Fibroblast of upper back skin (primary cell): Measurements from ENCODE around the gene SGCA.
A peak's percentile ranks its signal among the peaks of the same experiment; 100 is the strongest.

Source experiments
- DNase-seq: peaks from one replicate; pipeline ENCODE4 v3.0.0-alpha.2; 2013

Gene SGCA

GRCh38 chr17:50184064-50184463 lies 18.3 kb downstream of the SGCA start:
- peak; percentile 69 for DNase-seq

DNA sequence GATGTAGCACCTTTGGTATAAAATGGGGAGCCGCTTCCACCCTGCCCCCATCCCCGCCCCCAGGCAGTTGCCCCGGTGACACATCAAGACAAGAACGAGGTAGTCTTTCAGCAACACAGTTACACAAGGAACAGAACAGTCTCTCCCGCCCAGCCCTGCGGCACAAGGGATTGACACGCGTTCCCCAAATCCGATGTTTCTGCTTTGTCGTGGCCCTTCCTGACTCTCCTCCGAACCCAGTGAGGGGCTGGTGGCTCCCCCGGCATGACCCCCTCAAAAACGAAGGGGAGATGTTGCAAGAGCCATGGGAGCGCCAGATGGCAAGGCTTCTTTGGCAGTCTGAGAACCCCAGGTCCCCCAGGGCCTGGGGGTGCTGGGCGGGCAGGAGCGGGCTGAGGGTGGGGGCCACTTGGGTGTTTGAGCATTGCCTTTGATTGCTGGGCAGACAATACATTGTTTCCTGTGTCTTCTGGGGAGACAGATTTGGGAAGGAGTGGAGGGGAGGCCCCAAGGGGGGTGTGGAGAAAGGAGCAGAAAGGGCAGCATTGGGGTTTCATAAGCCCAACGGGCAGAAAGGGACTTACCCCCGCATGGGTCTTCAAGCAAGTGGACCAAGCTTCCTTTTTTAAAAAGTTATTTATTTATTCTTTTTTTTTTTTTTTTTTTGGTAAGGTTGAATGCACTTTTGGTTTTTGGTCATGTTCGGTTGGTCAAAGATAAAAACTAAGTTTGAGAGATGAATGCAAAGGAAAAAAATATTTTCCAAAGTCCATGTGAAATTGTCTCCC lies 19.0 kb downstream of the SGCA start:
- peak; percentile 81 for DNase-seq

DNA sequence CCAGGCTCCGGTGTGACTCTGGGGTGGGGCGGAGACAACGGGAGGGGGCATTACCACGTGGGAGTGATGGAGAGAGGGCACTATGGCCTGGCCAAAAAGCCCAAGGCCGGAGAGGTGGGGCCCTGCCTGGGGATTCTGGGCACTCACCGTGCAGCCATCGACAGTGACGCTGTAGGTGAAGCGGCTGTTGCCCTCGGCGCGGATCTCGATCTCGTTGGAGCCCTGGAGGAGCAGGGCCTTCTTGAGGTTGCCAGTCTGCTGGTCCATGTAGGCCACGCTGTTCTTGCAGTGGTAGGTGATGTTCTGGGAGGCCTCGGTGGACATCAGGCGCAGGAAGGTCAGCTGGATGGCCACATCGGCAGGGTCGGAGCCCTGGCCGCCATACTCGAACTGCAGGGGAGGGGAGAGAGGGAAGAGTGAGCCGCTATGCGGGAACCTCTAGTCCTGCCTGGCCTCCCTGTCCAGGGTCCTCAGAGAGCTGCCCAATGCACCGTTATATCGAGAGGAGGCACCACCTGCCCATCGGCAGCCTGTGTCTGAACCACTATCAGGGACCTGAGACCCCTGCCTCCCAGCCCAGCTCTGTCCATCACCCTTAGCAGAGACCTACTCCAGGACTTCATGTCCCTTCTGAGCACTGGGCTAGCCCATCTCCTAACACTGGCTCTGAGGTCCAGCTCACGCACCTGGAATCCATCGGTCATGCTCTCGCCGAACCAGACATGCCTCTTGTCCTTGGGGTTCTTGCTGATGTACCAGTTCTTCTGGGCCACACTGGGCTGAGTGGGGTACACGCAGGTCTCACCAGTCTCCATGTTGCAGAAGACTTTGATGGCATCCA lies 20.0 kb downstream of the SGCA start:
- DNase-seq: peak; percentile 58

GRCh38 chr17:50186661-50187393 lies 21.0 kb downstream of the SGCA start:
- DNase-seq: peak; percentile 87

- no peak for DNase-seq
Observed at GRCh38 chr17:50187394-50187725, 21.6 kb downstream of the SGCA start.

- DNase-seq: peak; percentile 87
Observed at GRCh38 chr17:50187751-50188530, 22.1 kb downstream of the SGCA start.

DNA sequence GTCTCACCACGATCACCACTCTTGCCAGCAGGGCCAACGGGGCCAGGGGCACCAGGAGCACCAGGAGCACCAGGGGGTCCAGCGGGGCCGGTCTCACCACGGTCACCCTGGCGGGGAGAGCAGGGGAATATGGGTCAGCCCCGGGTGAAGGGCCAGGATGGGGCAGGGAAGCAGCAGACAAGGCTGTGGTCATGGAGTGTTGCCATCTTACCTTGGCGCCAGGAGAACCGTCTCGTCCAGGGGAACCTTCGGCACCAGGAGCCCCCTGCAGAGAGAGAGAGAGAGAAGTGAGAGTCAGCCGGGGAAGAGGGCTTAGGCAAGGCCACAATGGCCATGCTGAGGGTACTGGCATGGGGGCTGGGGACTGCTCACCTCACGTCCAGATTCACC lies 22.7 kb downstream of the SGCA start:
- no peak for DNase-seq

- peak; percentile 80 for DNase-seq
Observed at GRCh38 chr17:50188921-50189549, 23.2 kb downstream of the SGCA start.

DNA sequence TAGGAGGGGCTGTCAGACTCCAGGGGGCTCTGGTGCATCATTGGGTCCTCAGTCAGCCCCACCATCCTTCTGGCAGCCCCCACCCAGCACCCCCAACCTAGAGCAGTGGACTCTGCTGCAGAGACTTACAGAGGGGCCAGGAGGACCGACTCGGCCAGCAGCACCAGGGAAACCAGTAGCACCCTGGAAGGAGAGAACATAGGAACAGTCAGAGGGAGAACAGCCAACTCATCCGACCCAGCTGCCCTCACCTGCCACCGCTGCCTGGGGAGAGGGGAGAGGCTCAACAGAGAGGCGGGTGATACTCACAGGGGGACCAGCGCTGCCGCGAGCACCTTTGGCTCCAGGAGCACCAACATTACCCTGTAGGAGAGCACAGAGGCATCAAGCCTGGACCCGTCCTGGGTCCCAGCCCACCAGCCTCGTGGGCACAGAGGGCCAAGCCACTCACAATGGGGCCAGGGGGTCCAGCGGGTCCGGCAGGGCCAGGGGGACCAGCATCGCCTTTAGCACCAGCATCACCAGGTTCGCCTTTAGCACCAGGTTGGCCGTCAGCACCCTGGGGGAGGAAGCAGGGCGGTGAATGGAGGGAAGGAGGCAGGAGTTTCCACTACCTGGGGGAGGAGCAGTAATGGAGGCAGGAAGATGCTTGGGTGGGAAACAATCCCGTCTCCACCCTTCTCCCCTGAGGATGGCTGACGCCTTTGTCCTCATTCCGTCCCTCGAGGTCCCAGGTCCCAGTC lies 23.9 kb downstream of the SGCA start:
- DNase-seq: peak; percentile 77

DNA sequence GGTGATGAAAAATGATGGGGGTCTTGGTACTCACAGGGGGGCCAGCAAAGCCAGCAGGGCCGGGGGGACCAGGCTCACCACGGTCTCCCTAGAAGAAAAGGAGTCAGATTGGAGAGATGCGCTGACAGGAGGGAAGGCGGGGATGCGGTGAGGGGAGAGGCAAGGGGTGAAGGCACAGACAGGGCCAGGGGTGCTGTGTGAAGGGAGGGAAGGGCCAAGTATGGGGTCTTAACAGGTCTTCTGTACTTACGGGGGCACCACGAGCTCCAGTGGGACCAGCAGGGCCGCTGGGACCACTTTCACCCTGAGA lies 24.4 kb downstream of the SGCA start:
- DNase-seq: peak; percentile 74

DNA sequence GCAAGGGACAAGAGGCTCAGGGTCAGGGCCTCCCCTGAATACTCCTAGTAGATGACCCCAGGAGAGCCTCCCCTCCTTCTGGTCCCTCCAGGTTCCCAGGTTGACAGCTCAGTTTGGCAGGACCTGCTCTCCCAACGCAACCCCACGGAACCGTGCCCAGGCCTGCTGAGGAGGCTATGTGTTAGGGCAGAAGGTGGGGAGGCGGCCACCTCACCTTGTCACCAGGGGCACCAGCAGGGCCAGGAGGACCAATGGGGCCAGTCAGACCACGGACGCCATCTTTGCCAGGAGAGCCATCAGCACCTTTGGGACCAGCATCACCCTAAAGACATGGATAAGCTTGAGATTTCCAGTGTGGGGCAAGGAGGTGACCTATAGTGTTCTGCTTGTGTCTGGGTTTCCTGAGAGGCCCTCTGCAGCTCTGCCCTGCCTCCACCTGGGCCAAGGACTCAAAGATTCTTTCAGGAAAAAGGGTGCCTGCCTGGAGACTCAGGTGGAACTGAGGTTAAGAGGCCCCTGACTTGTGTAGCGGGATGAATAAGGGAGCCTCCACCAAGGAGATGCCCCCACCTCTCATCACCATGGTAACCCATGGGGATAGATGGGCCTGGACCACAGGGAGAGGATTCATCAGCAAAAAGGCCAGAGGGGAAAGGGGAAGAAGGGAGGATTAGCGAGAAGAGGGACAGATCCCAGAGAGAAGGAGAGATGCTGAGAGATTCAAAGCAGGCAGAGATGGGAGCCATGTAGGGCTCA lies 25.0 kb downstream of the SGCA start:
- DNase-seq: peak; percentile 81

DNA sequence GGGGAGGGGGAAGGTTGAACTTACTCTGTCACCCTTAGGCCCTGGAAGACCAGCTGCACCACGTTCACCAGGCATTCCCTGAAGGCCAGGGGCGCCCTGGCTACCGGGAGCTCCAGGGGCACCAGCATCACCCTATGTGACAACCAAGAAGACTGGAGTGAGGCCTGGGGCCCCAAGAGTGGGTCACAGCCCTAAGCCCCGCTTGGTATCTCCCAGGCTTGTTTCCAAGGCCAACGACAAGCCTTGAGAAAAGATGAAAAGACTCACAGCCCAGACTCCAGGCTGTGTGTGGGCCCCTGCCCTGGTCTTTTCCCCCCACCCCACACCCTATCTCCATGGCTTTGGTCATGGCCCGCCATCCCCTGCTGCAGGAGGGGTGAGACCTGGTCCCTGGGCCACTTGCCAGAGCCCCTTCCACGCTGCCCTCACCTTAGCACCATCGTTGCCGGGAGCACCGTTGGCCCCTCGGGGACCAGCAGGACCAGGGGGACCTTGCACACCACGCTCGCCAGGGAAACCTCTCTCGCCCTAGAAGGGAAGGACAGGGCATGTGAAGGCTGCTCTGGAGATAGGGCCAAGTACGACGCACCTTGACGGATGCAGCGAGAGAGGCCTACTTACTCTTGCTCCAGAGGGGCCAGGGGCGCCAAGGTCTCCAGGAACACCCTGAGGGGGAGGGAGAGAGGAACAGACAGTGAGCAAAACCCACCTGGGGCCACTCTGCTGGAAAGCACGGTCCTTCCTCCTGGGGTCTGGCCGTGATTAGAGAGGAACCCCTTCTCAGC lies 25.7 kb downstream of the SGCA start:
- DNase-seq: peak; percentile 73

DNA sequence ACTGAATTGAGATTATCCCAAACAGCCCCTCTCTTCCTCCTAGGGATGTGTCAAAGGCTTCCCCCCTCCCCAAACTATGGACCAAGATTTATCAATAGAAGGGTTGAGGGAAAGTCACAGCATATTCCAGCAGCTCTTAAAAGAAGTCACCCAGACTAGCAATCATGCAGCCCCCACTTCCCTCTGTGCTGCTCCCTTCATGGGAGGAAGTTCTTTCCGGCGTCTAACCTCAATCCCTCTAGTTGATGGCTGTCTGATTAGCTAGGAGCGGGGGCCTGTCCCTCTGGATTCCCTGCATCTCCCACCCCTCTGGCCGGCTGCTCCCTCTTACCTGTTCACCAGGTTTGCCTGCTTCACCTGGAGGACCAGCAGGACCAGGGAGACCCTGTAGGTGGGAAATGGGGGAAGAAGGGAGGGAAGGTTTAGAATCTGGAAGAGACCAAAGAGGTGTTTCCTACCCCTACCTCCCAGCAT lies 26.4 kb downstream of the SGCA start:
- DNase-seq: peak; percentile 65

GRCh38 chr17:50192618-50193291 lies 26.9 kb downstream of the SGCA start:
- peak; percentile 57 for DNase-seq

DNA sequence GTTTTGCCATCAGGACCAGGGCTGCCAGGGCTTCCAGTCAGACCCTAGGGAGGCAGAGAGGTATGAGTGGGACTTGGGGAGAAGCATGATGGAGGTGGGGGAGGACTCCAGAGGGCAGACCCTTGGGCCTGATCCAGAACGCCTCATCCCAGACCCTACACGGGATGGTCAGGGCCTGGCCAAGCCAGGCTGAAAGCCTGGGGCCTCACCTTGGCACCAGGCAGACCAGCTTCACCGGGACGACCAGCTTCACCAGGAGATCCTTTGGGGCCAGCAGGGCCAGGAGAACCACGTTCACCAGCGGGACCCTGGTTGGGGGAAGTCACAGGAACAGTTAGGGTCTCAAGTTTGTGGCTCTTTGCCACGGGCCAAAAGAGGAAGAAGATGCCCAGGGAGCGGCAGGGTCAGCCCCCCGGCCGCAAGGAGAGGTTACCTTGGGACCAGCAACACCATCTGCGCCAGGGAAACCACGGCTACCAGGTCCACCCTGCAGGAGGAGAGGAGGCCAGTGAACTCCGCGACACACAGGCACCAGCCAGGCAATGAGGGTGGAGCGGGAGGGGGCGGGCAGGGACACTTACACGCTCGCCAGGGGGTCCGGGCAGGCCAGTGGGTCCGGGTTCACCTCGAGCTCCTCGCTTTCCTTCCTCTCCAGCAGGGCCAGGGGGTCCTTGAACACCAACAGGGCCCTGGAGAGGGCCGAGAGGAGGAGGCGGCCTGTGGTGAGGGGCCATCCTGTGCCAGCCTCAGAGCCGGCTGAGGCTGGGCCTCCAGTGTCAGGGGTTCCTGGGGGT lies 28.5 kb downstream of the SGCA start:
- DNase-seq: peak; percentile 57

GRCh38 chr17:50194934-50195865 lies 29.4 kb downstream of the SGCA start:
- peak; percentile 73 for DNase-seq

GRCh38 chr17:50196036-50196435 lies 30.2 kb downstream of the SGCA start:
- DNase-seq: peak; percentile 29
